HepG2 (cell line): Measurements from ENCODE around the gene ZNF740. TPM values are rescaled to one million over a fixed set of nuclear protein-coding genes. Genes with fewer than 3 reads are reported as not detected.

ENCODE experiments used
- AKAP8 ChIP-seq: sonication (generic); formaldehyde crosslinking; IDR thresholded peaks from 2 replicates; pipeline ENCODE4 v1.5.1; 2020; ENCODE audit warnings: mild to moderate bottlenecking, missing genetic modification reagents
- KLF11 ChIP-seq: IDR thresholded peaks from 2 replicates; pipeline ENCODE4 v1.6.1; 2016; ENCODE audit warnings: missing compliant biosample characterization
- MBD4 ChIP-seq: IDR thresholded peaks from 2 replicates; pipeline ENCODE4 v1.6.1; 2012; ENCODE audit warnings: low read length, inconsistent platforms, borderline replicate concordance
- MYC ChIP-seq: sonication (generic); formaldehyde crosslinking; IDR thresholded peaks from 2 replicates; pipeline ENCODE4 v1.9.0; 2021; ENCODE audit warnings: missing genetic modification reagents, borderline replicate concordance
- MYNN ChIP-seq: sonication (generic); formaldehyde crosslinking; IDR thresholded peaks from 2 replicates; pipeline ENCODE4 v1.4.0; 2020; ENCODE audit warnings: mild to moderate bottlenecking, low read depth, missing genetic modification reagents
- PCBP1 ChIP-seq: fragments of 200-400 bp; formaldehyde crosslinking; IDR thresholded peaks from 2 replicates; pipeline ENCODE4 v1.6.1; 2017; ENCODE audit warnings: mild to moderate bottlenecking, low read depth, low read length, borderline replicate concordance
- ZNF333 ChIP-seq: sonication (generic); formaldehyde crosslinking; IDR thresholded peaks from 2 replicates; pipeline ENCODE4 v1.4.0; 2020; ENCODE audit warnings: mild to moderate bottlenecking, missing genetic modification reagents, borderline replicate concordance
- ZNF496 ChIP-seq: sonication (generic); formaldehyde crosslinking; IDR thresholded peaks from 2 replicates; pipeline ENCODE4 v1.8.1; 2023; ENCODE audit warnings: mild to moderate bottlenecking, moderate library complexity, missing genetic modification reagents; ENCODE audit not compliant: insufficient replicate concordance
- ZNF75D ChIP-seq: sonication (generic); formaldehyde crosslinking; IDR thresholded peaks from 2 replicates; pipeline ENCODE4 v1.8.1; 2023; ENCODE audit warnings: missing genetic modification reagents, mild to moderate bottlenecking, borderline replicate concordance
- ZNF777 ChIP-seq: sonication (generic); formaldehyde crosslinking; IDR thresholded peaks from 2 replicates; pipeline ENCODE4 v1.4.0; 2020; ENCODE audit warnings: missing genetic modification reagents
- polyA plus RNA-seq, 8 experiments: library from polyadenylated mRNA; depleted of rRNA in 3 of 8; stranded (reverse) in 7 of 8; unstranded in 1 of 8; fragments of >200 nt; fragmentation: Illumina TruSeq in 4 of 8; extraction: Trizol in 4 of 8; gene quantifications; 2 replicates each; pipeline versions ENCODE4 v1.2.1 to v1.2.3, GENCODE V29; 2011 to 2016; ENCODE audit warnings: low read depth in 4 of 8, missing spikeins in 1 of 8, mixed read lengths in 1 of 8; ENCODE audit not compliant: insufficient read depth in 1 of 8
- total RNA-seq, 5 experiments: library from RNA; depleted of rRNA; stranded (reverse); fragments of >200 nt; fragmentation: Illumina TruSeq; extraction: Trizol; gene quantifications; 2 replicates each; pipeline ENCODE4 v1.2.3, GENCODE V29; 2016; ENCODE audit warnings: low read depth in 1 of 5
- TF ChIP-seq, protein P1 (sequence below): IDR thresholded peaks from 2 replicates; pipeline ENCODE4 v1.6.1; 2016; ENCODE audit warnings: missing biosample characterization, missing genetic modification reagents, low read depth
- TF ChIP-seq, protein P2 (sequence below): sonication (generic); formaldehyde crosslinking; conservative IDR thresholded peaks from 2 replicates; pipeline ENCODE4 v1.4.0; 2020; ENCODE audit warnings: missing genetic modification reagents
- TF ChIP-seq, protein P3 (sequence below): sonication (generic); formaldehyde crosslinking; IDR thresholded peaks from 2 replicates; pipeline ENCODE4 v1.5.0; 2020; ENCODE audit warnings: mild to moderate bottlenecking, missing genetic modification reagents
- TF ChIP-seq, protein P4 (sequence below): sonication (generic); formaldehyde crosslinking; IDR thresholded peaks from 2 replicates; pipeline ENCODE4 v1.8.0; 2023; ENCODE audit warnings: mild to moderate bottlenecking, missing genetic modification reagents
- TF ChIP-seq, protein P5 (sequence below): sonication (generic); formaldehyde crosslinking; IDR thresholded peaks from 2 replicates; pipeline ENCODE4 v1.5.0; 2020; ENCODE audit warnings: mild to moderate bottlenecking, missing genetic modification reagents
- TF ChIP-seq, protein P6 (sequence below): sonication (generic); formaldehyde crosslinking; IDR thresholded peaks from 2 replicates; pipeline ENCODE4 v1.8.1; 2023; ENCODE audit warnings: mild to moderate bottlenecking, missing genetic modification reagents, borderline replicate concordance
- TF ChIP-seq, protein P7 (sequence below): sonication (generic); formaldehyde crosslinking; IDR thresholded peaks from 2 replicates; pipeline ENCODE4 v1.4.0; 2020; ENCODE audit warnings: missing genetic modification reagents

Gene ZNF740
- total and polyA plus RNA-seq, 2 of the 13 experiments (the other 11 are each of a cell fraction or from before 2014, with no cell fraction given): 16.9 to 19.0 TPM

DNA sequence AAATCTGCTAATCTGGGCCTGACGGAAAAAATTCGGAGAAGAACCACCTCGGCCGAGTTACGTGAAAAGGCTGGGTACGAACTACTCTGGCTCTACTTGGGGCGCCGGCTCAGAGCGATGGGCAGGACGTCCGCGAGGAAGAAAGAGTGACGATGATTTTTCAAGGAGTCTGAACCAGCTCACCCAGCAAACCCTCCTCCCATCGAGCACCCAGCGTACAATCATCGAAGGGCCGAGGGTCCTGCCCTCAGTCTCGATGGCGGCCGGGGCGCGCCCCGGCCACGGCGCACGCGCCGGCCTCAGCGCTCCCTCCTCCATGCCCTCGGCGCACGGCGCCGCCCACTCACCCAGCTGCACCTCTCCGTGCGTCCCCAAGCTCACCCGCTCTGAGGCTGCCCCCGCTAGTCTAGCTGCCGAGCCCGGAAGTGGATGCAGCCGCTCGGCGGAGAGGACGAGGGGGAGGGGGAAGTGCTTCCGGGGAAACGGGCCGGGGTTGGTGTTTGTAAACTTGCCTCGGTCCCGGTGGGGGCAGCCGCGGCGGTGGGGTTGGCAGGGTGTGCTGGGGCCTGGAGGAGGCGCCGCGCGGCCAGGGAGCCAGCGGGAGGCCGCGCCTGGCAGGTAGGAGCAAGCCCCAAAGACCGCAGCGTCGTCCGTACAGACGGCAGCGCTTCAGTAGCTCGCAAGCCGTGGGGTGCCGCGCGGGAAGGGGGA is at the start of gene ZNF740, which contains the start of gene CSAD (continued):
- TF ChIP-seq, protein P1, sequence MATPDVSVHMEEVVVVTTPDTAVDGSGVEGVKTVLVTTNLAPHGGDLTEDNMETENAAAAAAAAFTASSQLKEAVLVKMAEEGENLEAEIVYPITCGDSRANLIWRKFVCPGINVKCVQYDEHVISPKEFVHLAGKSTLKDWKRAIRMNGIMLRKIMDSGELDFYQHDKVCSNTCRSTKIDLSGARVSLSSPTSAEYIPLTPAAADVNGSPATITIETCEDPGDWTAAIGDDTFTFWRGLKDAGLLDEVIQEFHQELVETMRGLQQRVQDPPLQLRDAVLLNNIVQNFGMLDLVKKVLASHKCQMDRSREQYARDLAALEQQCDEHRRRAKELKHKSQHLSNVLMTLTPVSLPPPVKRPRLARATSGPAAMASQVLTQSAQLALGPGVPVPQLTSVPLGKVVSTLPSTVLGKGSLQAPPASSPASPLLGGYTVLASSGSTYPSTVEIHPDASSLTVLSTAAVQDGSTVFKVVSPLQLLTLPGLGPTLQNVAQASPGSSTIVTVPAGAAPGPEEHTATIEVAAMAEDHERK (CRISPR knock-in tag): no peak
- TF ChIP-seq, protein P2, sequence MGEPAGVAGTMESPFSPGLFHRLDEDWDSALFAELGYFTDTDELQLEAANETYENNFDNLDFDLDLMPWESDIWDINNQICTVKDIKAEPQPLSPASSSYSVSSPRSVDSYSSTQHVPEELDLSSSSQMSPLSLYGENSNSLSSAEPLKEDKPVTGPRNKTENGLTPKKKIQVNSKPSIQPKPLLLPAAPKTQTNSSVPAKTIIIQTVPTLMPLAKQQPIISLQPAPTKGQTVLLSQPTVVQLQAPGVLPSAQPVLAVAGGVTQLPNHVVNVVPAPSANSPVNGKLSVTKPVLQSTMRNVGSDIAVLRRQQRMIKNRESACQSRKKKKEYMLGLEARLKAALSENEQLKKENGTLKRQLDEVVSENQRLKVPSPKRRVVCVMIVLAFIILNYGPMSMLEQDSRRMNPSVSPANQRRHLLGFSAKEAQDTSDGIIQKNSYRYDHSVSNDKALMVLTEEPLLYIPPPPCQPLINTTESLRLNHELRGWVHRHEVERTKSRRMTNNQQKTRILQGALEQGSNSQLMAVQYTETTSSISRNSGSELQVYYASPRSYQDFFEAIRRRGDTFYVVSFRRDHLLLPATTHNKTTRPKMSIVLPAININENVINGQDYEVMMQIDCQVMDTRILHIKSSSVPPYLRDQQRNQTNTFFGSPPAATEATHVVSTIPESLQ (CRISPR knock-in tag): no peak
- TF ChIP-seq, protein P3, sequence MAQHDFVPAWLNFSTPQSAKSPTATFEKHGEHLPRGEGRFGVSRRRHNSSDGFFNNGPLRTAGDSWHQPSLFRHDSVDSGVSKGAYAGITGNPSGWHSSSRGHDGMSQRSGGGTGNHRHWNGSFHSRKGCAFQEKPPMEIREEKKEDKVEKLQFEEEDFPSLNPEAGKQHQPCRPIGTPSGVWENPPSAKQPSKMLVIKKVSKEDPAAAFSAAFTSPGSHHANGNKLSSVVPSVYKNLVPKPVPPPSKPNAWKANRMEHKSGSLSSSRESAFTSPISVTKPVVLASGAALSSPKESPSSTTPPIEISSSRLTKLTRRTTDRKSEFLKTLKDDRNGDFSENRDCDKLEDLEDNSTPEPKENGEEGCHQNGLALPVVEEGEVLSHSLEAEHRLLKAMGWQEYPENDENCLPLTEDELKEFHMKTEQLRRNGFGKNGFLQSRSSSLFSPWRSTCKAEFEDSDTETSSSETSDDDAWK (CRISPR knock-in tag): no peak
- no peak for TF ChIP-seq ZNF496 (CRISPR knock-in tag)
- TF ChIP-seq MBD4: no peak
- TF ChIP-seq, protein P4, sequence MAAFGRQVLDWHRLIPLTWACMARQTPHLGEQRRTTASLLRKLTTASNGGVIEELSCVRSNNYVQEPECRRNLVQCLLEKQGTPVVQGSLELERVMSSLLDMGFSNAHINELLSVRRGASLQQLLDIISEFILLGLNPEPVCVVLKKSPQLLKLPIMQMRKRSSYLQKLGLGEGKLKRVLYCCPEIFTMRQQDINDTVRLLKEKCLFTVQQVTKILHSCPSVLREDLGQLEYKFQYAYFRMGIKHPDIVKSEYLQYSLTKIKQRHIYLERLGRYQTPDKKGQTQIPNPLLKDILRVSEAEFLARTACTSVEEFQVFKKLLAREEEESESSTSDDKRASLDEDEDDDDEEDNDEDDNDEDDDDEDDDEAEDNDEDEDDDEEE: peak; percentile 71; the same call in 1 of the 2 replicates
- TF ChIP-seq MYC (CRISPR knock-in tag): peak; percentile 63; the same call in 1 of the 2 replicates
- no peak for TF ChIP-seq MYNN (CRISPR knock-in tag)
- TF ChIP-seq, protein P5, sequence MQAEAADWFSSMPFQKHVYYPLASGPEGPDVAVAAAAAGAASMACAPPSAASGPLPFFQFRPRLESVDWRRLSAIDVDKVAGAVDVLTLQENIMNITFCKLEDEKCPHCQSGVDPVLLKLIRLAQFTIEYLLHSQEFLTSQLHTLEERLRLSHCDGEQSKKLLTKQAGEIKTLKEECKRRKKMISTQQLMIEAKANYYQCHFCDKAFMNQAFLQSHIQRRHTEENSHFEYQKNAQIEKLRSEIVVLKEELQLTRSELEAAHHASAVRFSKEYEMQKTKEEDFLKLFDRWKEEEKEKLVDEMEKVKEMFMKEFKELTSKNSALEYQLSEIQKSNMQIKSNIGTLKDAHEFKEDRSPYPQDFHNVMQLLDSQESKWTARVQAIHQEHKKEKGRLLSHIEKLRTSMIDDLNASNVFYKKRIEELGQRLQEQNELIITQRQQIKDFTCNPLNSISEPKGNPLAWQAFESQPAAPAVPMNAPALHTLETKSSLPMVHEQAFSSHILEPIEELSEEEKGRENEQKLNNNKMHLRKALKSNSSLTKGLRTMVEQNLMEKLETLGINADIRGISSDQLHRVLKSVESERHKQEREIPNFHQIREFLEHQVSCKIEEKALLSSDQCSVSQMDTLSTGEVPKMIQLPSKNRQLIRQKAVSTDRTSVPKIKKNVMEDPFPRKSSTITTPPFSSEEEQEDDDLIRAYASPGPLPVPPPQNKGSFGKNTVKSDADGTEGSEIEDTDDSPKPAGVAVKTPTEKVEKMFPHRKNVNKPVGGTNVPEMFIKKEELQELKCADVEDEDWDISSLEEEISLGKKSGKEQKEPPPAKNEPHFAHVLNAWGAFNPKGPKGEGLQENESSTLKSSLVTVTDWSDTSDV (CRISPR knock-in tag): peak; percentile 41; the same call in 1 of the 2 replicates
- no peak for TF ChIP-seq PCBP1
- TF ChIP-seq ZNF777 (CRISPR knock-in tag): peak; percentile 63; the same call in 1 of the 2 replicates
- TF ChIP-seq, protein P6, sequence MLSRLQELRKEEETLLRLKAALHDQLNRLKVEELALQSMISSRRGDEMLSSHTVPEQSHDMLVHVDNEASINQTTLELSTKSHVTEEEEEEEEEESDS (CRISPR knock-in tag): peak; percentile 56; the same call in 1 of the 2 replicates
- TF ChIP-seq ZNF333: no peak
- TF ChIP-seq, protein P7, sequence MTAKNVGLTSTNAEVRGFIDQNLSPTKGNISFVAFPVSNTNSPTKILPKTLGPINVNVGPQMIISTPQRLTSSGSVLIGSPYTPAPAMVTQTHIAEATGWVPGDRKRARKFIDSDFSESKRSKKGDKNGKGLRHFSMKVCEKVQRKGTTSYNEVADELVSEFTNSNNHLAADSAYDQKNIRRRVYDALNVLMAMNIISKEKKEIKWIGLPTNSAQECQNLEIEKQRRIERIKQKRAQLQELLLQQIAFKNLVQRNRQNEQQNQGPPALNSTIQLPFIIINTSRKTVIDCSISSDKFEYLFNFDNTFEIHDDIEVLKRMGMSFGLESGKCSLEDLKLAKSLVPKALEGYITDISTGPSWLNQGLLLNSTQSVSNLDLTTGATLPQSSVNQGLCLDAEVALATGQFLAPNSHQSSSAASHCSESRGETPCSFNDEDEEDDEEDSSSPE: peak; percentile 72
- no peak for TF ChIP-seq ZNF75D (CRISPR knock-in tag)
- no peak for TF ChIP-seq AKAP8
- no peak for TF ChIP-seq KLF11
